Upper lobe of left lung (tissue), 4 donors: ENCODE results near the gene SLC6A6.

Experiments
- POLR2A ChIP-seq, 4 donors: fragments of 450-650 bp; IDR thresholded peaks; one replicate each; pipeline ENCODE4 v1.5.1; 2016 to 2017; ENCODE audit warnings: antibody characterized with exemption in 4 of 4, mild to moderate bottlenecking in 2 of 4
- POLR2AphosphoS5 ChIP-seq, 2 donors: sonication (generic); formaldehyde crosslinking; IDR thresholded peaks; one replicate each; pipeline ENCODE4 v1.5.1; 2017; ENCODE audit warnings: antibody characterized with exemption in 2 of 2
- TF ChIP-seq, protein P1 (sequence below), 6 experiments: fragments of 450-650 bp in 4 of 6; fragments of 200-600 bp in 2 of 6; sonication (generic) in 2 of 6; IDR thresholded peaks; one replicate each; pipeline ENCODE4 v1.5.1; 2016 to 2019; ENCODE audit warnings: antibody characterized with exemption in 6 of 6

DNA sequence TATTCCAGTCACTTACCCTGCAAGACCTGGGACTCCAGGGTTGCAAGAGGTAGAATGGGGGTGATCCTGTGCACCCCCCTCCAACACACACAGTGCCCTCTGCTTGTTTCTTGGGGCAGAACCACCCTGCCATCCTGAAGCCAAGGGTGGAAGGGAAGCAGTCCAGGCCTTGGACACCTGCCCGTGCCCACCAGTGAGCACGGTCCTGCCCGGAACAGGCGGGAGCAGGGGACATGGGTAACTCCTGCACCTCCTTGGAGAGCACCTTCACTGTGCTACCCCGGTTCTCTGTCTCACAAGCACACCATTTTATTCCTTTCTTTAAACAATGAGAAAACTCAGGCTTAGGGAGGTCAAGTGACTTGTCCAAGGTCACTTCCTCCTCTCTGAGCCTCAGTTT, 57.0 kb downstream of the SLC6A6 start:
- TF ChIP-seq, protein P1, sequence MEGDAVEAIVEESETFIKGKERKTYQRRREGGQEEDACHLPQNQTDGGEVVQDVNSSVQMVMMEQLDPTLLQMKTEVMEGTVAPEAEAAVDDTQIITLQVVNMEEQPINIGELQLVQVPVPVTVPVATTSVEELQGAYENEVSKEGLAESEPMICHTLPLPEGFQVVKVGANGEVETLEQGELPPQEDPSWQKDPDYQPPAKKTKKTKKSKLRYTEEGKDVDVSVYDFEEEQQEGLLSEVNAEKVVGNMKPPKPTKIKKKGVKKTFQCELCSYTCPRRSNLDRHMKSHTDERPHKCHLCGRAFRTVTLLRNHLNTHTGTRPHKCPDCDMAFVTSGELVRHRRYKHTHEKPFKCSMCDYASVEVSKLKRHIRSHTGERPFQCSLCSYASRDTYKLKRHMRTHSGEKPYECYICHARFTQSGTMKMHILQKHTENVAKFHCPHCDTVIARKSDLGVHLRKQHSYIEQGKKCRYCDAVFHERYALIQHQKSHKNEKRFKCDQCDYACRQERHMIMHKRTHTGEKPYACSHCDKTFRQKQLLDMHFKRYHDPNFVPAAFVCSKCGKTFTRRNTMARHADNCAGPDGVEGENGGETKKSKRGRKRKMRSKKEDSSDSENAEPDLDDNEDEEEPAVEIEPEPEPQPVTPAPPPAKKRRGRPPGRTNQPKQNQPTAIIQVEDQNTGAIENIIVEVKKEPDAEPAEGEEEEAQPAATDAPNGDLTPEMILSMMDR (IDR thresholded peaks at IDR 0.05): no peak
- no peak for TF ChIP-seq POLR2A (IDR thresholded peaks at IDR 0.05)
- no peak for TF ChIP-seq POLR2AphosphoS5 (IDR thresholded peaks at IDR 0.05)
